GM12892 (cell line): ENCODE results near the gene CBR4.

Source experiments
- POLR2A ChIP-seq: IDR thresholded peaks from 2 replicates; pipeline ENCODE4 v1.6.1; 2011; ENCODE audit warnings: low read depth, low read length, control low read depth
- POLR2AphosphoS5 ChIP-seq: IDR thresholded peaks from 2 replicates; pipeline ENCODE4 v1.6.1; 2011; ENCODE audit warnings: low read depth, low read length, control low read depth
- TAF1 ChIP-seq: IDR thresholded peaks from 2 replicates; pipeline ENCODE4 v1.6.1; 2011; ENCODE audit warnings: low read depth, mild to moderate bottlenecking, control low read depth, low read length, borderline replicate concordance

DNA sequence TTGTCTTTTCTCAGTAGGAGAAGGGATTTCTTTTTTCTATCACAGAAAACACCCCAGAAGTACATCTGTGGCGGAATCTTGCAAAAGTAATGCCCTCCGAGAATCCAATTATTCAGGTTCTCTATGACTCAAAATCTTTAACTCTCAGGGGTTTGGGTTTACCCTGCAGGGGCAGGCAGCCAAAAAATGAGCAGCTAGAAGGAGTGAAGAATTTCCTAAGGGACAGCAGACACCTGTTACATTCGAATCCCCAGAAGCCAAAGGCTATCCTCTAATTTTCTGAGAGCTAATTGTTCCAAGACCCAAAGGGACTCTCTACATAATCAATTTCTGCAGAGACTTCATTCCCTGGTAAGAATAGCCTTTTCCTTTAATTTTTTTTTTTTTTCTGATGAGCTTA, 27.5 kb upstream of the CBR4 start:
- TF ChIP-seq POLR2A (no peak), TAF1 (no peak), POLR2AphosphoS5 (no peak)
